GM12878 (cell line): ENCODE data around the gene NKAIN2. TPM values are rescaled to one million over a fixed set of nuclear protein-coding genes. Genes with fewer than 3 reads are reported as not detected.

ENCODE experiments used
- ATAC-seq: fragments of 200-7000 bp; cut with Tn5 transposase; 3 replicates; pipeline ENCODE4 v1.9.1; 2020; ENCODE audit warnings: mild to moderate bottlenecking, moderate library complexity
- BruUV-seq: library from RNA; stranded (reverse); fragments of 400-500 nt; replicated peaks from 2 replicates; lab custom pipeline; 2021; lab: Mats Ljungman, UMichigan
- CTCF ChIA-PET: fragments of 300-600 bp; sonication (Branson Sonifier 250); formaldehyde crosslinking; extraction: SDS; loops from one replicate; lab custom pipeline; 2021; ENCODE audit warnings: inconsistent platforms; lab: Yijun Ruan, JAX
- POLR2A ChIA-PET: fragments of 350-600 bp; formaldehyde crosslinking; extraction: SDS; loops from one replicate; lab custom pipeline; 2021; ENCODE audit warnings: inconsistent platforms; lab: Charles Lee
- RAD21 ChIA-PET: fragments of 300-600 bp; sonication (Branson Sonifier 250); formaldehyde crosslinking; loops from one replicate; lab custom pipeline; 2023; ENCODE audit warnings: antibody characterized with exemption; ENCODE audit not compliant: unreplicated experiment; lab: Charles Lee
- SMC1A ChIA-PET: fragments of 300-600 bp; sonication (Branson Sonifier 250); formaldehyde crosslinking; loops from one replicate; lab custom pipeline; 2023; ENCODE audit not compliant: unreplicated experiment, uncharacterized antibody; lab: Charles Lee
- DNase-seq: peaks from one replicate; pipeline ENCODE4 v3.0.0-alpha.2; 2011; ENCODE audit warnings: low read depth, low spot score
- FAIRE-seq: peaks from 3 replicates; lab custom pipeline; 2011; peaks lifted over from hg19 to GRCh38; lab: Jason Lieb, UNC
- H2AFZ ChIP-seq: 2 replicates; pipeline ENCODE4 v1.6.0; 2011; ENCODE audit warnings: low read depth, low read length, control low read depth; ENCODE audit not compliant: control insufficient read depth
- H3K27ac ChIP-seq: 2 replicates; pipeline ENCODE4 v1.5.1; 2011; ENCODE audit warnings: control low read depth; ENCODE audit not compliant: control insufficient read depth, insufficient read depth
- H3K27me3 ChIP-seq, 2 experiments: replicated peaks in 1 of 2; 2 replicates each; pipeline versions ENCODE4 v1.6.0 to v1.6.1; 2011; ENCODE audit warnings: low read length in 1 of 2; ENCODE audit not compliant: control insufficient read depth in 2 of 2, insufficient read depth in 2 of 2
- H3K36me3 ChIP-seq, 2 experiments: 2 replicates each; pipeline ENCODE4 v1.5.1; 2011; ENCODE audit warnings: low read length in 1 of 2; ENCODE audit not compliant: control insufficient read depth in 2 of 2, insufficient read depth in 2 of 2
- H3K4me1 ChIP-seq: 2 replicates; pipeline ENCODE4 v1.6.1; 2011; ENCODE audit warnings: mild to moderate bottlenecking, low read length, moderate library complexity, mixed read lengths; ENCODE audit not compliant: control insufficient read depth, insufficient read depth
- H3K4me2 ChIP-seq: 2 replicates; pipeline ENCODE4 v1.6.0; 2011; ENCODE audit warnings: control low read depth; ENCODE audit not compliant: control insufficient read depth, insufficient read depth
- H3K4me3 ChIP-seq: fragments of 200-600 bp; sonication (generic); 2 replicates; pipeline ENCODE4 v1.5.1; 2016
- H3K79me2 ChIP-seq: 2 replicates; pipeline ENCODE4 v1.6.0; 2011; ENCODE audit warnings: low read length; ENCODE audit not compliant: control insufficient read depth, insufficient read depth
- H3K9ac ChIP-seq: 2 replicates; pipeline ENCODE4 v1.8.0; 2011; ENCODE audit warnings: low read length, control low read depth, mixed read lengths; ENCODE audit not compliant: control insufficient read depth, insufficient read depth
- H3K9me3 ChIP-seq: replicated peaks from 3 replicates; pipeline ENCODE4 v1.5.1; 2011; ENCODE audit warnings: mild to moderate bottlenecking, low read length; ENCODE audit not compliant: control insufficient read depth, insufficient read depth
- H4K20me1 ChIP-seq: 2 replicates; pipeline ENCODE4 v1.6.0; 2011; ENCODE audit not compliant: control insufficient read depth, insufficient read depth
- ASH2L ChIP-seq: fragments of 300-600, 200-600 bp; sonication (generic); IDR thresholded peaks from 2 replicates; pipeline ENCODE4 v1.6.1; 2017; ENCODE audit warnings: low read depth, mild to moderate bottlenecking, borderline replicate concordance
- CBX5 ChIP-seq: sonication (generic); IDR thresholded peaks from 2 replicates; pipeline ENCODE4 v1.6.1; 2016; ENCODE audit warnings: low read depth, moderate library complexity, mild to moderate bottlenecking, inconsistent platforms
- GABPA ChIP-seq: IDR thresholded peaks from 2 replicates; pipeline ENCODE4 v1.6.1; 2014; ENCODE audit warnings: antibody characterized with exemption, low read depth, mild to moderate bottlenecking, inconsistent platforms
- MEF2B ChIP-seq: fragments of 450-650 bp; IDR thresholded peaks from 2 replicates; pipeline ENCODE4 v1.6.1; 2018; ENCODE audit warnings: mild to moderate bottlenecking, moderate library complexity; ENCODE audit not compliant: partially characterized antibody, poor library complexity, severe bottlenecking
- WGBS: methylation state at CpG from one replicate; pipeline ENCODE4 v1.1.6; 2016; ENCODE audit warnings: low lambda C conversion rate; ENCODE audit not compliant: insufficient replicate concordance, insufficient coverage; ENCODE audit errors: missing lambda C conversion rate; 5-methylcytosine and 5-hydroxymethylcytosine counted together
- in situ Hi-C: fragments of 300-500 bp; cut with MboI; formaldehyde crosslinking; loops from 9 replicates; pipeline ENCODE4 v1.14.3; 2018; ENCODE audit warnings: mixed read lengths
- intact Hi-C: fragments of 100-400 bp; cut with micrococcal nuclease; formaldehyde crosslinking; loops from one replicate; pipeline ENCODE4 v1.14.2; 2022; ENCODE audit not compliant: unreplicated experiment
- polyA plus RNA-seq, 11 experiments: library from polyadenylated mRNA; depleted of rRNA in 4 of 11; unstranded in 6 of 11; stranded (reverse) in 5 of 11; fragments of >200 nt; fragmentation: Nextera tagmentation in 4 of 11; fragmentation: Illumina TruSeq in 1 of 11; extraction: Ambion mirVana in 4 of 11; extraction: Trizol in 1 of 11; gene quantifications; 1 replicate in 1 of 11; 2 replicates in 10 of 11; pipeline versions ENCODE4 v1.2.1 to v1.2.3, GENCODE V29; 2011 to 2016; ENCODE audit warnings: inconsistent platforms in 2 of 11, missing spikeins in 2 of 11, low read depth in 1 of 11
- total RNA-seq, 4 experiments: library from RNA; depleted of rRNA in 3 of 4; stranded (reverse); fragments of >200 nt in 3 of 4; fragmentation: Illumina TruSeq in 1 of 4; extraction: Trizol in 1 of 4; gene quantifications; 2 replicates each; pipeline versions ENCODE4 v1.2.1 to v1.2.3, GENCODE V29; 2013 to 2021
- TF ChIP-seq, protein P1 (sequence below): fragments of 450-650 bp; IDR thresholded peaks from 2 replicates; pipeline ENCODE4 v1.6.1; 2017; ENCODE audit warnings: mild to moderate bottlenecking, moderate library complexity

Gene NKAIN2
- total and polyA plus RNA-seq, 10 of the 15 experiments (the other 5 are each of a cell fraction or from before 2014, with no cell fraction given), result not detected

DNA sequence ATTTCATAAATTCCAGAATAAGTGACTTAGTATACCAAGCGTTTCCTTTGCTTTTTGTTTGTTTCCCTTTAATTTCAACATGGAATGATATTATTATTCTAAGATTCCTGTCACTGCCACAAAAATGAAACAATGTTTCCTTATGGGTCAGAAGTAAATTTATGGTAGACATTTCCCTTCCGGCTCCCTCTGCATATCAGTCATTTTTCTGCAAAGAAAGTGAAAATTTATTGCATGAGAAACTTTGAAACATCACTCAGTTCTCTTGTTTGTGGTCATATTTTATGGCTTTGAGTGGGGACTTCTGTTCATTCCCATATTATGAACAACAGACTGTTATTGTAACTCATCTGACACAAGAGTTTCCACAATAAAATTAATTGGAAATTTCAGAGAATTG is 97.8 kb downstream of the NKAIN2 start:
- intact Hi-C loops (no loop called here), in situ Hi-C loops (no loop called here)
- Histone ChIP-seq H3K27ac (no peak overlapping the region), H3K4me2 (no peak overlapping the region), H3K9ac (no peak overlapping the region), H2AFZ (no peak overlapping the region), H4K20me1 (no peaks in the 10 kb centered on the region), H3K27me3 (no peaks in the 10 kb centered on the region), H3K79me2 (no peaks in the 10 kb centered on the region), H3K4me3 (no peak overlapping the region), H3K36me3 (no peaks in the 10 kb centered on the region), H3K9me3 (no peaks in the 10 kb centered on the region), H3K4me1 (no peaks in the 10 kb centered on the region)
- DNase-seq (no peak), ATAC-seq (no peak), FAIRE-seq (no peak)
- TF ChIP-seq GABPA (no peak), ASH2L (no peak), CBX5 (no peak), MEF2B (no peak)
- TF ChIP-seq, protein P1, sequence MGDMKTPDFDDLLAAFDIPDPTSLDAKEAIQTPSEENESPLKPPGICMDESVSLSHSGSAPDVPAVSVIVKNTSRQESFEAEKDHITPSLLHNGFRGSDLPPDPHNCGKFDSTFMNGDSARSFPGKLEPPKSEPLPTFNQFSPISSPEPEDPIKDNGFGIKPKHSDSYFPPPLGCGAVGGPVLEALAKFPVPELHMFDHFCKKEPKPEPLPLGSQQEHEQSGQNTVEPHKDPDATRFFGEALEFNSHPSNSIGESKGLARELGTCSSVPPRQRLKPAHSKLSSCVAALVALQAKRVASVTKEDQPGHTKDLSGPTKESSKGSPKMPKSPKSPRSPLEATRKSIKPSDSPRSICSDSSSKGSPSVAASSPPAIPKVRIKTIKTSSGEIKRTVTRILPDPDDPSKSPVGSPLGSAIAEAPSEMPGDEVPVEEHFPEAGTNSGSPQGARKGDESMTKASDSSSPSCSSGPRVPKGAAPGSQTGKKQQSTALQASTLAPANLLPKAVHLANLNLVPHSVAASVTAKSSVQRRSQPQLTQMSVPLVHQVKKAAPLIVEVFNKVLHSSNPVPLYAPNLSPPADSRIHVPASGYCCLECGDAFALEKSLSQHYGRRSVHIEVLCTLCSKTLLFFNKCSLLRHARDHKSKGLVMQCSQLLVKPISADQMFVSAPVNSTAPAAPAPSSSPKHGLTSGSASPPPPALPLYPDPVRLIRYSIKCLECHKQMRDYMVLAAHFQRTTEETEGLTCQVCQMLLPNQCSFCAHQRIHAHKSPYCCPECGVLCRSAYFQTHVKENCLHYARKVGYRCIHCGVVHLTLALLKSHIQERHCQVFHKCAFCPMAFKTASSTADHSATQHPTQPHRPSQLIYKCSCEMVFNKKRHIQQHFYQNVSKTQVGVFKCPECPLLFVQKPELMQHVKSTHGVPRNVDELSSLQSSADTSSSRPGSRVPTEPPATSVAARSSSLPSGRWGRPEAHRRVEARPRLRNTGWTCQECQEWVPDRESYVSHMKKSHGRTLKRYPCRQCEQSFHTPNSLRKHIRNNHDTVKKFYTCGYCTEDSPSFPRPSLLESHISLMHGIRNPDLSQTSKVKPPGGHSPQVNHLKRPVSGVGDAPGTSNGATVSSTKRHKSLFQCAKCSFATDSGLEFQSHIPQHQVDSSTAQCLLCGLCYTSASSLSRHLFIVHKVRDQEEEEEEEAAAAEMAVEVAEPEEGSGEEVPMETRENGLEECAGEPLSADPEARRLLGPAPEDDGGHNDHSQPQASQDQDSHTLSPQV, result no peak
- ChIA-PET SMC1A (no interaction called here), RAD21 (no interaction called here), CTCF (no interaction called here), POLR2A (no interaction called here)
- 0% methylated on average over 2 of the region's 2 CpGs for WGBS
- no TSS peak for BruUV-seq
